NCI-H2196 treated with DMSO at 0.1 percent for 48 hours (cell line): Measurements from ENCODE around the gene COL23A1.
"Not testable (repeated sequence)": the region's sequence is repeated elsewhere in the genome, so short reads cannot be mapped to it uniquely, and the experiment has no call there.

Experiments
- DNase-seq: peaks from one replicate; lab custom pipeline; 2025; ENCODE audit not compliant: unreplicated experiment; lab: John Stamatoyannopoulos, UW

The COL23A1 gene

DNA sequence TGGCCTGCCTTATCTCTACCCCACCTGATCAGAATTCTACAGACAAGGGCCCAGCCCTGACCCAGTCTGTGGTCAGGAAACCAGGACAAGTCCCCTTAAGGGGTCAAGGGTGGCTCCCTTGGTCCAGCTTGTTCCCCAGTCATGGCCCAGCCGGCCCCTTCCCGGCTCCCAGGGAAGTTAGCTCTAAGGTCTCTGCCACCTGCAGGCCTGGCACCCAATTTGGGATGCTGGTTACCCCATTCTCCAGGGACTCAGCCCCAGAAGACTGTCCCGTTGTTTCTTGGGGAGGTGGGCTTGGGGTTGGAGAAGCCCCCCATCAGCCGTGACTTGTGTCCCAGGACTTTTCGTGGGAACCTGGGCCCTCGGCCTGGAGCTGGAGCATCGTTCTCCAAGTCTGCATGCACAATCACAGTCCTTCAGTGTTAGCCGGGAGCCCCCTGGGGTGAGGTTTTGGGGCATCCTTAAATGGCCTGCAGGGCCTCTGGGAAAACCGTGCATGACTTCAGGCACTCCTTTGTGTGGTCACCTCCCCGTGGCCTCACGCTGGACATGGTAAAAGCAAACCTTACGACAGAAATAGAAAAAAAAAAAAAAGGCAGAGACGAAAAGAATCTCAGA, 206.8 kb downstream of the COL23A1 start:
- no peak for DNase-seq

DNA sequence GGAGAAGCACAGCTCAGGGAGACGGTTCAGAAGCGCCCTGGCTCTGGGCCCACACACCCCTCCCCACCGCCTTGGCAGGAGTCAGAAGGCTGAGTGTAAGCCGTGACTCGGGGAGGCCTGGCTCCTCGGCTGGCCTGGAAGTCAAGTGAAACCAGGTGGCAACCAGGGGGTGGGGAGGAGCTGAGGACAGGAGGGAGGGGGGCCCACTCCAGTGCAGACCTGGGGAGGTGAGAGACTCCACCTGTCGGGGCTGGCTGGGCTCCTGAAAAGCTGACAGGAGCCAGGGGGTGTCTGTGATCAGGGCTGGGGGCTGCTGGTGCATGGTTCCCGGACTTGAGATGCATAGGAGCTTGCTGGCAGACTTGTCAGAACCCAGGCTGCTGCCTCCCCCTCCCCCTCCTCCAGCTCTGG, 207.4 kb downstream of the COL23A1 start:
- no peak for DNase-seq

DNA sequence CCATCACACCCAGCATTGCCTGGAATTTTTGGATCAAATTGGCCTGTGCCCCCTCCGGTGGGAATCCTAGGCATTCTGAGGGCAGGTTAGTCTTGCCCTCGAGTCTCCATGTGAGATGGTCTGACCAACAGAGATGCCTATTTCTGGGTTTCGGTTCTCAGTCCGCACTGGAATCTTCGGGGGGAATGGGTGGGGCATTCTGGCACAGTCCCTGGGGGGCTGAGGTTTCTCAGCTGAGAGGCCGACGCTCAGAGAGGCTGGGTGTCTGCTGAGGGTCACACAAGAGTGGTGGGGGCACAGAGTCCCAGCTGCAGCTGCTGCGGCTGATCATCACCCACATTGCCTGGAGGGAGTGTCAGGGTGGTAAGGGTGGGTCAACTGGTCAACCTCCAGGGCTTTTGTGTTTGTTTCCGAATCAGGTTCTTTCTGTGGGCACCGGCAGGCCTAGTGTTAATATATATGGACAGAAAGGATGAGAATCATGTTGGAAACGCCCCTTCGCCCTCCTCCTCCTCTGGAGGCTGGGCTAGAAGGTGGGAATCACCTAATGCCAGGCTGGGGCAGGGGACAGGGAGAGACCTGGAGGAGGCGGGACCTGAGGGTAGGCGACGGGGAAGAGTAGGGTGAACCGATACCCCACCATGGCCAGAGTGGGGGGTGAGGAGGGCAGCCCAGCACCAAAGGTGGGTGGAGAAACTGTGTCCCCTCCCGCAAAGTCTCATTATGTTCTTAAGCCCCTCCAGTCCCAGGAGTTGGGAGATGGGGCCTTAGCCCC, 208.1 kb downstream of the COL23A1 start:
- DNase-seq = no peak

DNA sequence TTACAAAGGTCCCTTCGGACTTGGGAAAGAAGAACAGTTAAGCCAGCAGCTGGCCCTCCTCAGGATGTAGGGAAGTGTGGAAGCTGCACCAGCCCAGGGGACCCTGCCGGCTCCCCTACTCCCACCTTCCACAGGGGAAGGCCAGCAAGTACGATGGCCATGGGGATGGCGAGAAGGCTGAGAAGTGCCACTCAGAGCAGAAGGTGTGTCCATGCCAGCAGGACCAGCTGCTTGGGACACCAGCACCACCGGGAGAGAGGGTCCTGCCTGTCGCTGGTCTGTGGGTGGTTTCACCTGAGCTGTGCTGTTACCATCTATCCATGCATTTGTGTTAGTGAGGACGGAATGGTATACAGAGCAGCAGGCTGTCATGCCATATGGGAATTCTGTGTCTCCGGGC, 209.0 kb downstream of the COL23A1 start:
- no peak for DNase-seq

DNA sequence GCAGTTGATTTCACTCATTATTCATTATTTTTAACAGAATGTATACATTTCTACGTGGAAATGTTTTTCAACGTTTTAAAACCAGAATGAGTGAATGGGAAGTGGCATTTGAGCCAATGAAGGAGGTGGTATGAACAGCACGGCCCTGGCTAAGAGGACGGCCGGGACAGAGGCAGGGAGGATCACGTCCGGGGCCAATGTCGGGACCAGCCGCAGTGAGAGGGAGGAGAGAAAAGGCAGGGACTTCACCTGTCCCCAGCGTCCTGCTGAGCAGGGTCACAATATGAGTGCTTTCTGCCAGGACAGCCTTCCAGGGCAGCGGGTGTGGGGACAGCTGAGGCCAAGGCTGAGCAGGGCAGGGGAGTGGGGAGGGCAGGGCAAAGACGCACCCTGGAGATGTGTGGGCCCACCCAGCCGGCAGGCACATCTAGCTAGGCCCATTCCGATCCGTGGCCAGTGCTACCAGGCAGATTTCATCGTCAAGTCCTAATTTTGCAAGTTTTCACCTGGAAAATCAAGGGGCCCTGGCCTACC, 209.6 kb downstream of the COL23A1 start:
- no peak for DNase-seq

DNA sequence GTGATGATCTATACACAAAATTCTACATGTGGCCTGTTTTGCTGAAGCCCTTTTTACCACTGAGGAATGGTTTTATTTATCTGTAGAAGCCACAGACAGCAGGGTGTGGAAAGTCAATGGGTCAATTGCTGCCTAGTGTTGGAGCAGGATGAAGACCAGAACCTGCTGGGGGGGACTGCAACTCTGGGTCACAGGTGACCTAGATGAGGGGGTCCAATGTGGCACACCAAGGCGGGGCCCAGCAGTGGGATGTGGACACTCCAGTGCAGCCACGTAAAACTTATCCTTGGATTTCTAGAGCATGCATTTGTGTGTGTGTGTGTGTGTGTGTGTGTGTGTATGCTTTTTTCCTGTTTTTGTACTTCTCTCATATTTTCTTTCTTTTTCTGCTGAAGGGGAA, 210.1 kb downstream of the COL23A1 start:
- DNase-seq = no peak

DNA sequence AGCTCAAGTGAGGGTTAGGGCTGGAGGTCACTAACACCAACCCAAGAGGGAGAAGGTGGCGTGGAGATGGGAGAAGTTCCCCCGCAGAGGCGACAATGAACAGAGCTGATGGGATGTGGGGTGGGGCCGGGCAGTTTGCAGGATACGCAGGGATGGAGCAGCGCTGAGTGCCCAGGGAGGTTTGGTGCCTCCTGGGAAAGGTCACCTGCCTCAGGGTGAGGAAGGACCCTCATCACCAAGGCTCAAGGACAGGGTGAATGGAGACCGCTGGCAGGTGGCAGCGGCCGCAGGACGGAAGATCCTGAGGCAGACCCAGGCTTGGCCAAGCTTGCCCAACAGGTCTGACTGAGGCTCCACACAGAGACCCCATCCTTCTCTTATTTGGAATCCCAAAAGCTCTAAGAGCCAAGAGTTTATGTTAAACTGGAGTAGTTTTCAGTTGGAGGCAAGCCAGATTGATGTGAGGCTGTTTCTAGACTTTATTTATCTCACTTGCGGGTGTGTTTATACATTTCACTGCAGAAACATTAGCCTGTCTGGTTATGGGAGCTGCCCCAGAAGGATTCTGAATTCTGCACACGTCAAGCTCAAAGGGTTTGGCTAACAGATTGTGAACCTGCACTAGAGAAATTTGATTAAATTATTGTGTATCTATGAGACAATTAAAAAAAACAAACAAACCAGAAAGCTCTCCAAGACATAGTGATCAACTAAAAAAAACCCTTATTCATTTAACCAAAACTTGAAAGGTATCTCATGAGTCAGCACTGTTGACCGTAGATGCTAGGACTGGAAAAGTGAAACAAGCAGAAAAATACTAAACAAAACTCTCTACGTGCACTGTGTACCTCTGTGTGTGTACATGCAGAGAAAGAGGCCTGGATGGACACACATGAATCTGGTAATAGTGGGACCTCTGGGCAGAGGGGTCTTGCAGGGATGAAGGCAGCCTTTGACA, 211.4 kb downstream of the COL23A1 start:
- no peak for DNase-seq

DNA sequence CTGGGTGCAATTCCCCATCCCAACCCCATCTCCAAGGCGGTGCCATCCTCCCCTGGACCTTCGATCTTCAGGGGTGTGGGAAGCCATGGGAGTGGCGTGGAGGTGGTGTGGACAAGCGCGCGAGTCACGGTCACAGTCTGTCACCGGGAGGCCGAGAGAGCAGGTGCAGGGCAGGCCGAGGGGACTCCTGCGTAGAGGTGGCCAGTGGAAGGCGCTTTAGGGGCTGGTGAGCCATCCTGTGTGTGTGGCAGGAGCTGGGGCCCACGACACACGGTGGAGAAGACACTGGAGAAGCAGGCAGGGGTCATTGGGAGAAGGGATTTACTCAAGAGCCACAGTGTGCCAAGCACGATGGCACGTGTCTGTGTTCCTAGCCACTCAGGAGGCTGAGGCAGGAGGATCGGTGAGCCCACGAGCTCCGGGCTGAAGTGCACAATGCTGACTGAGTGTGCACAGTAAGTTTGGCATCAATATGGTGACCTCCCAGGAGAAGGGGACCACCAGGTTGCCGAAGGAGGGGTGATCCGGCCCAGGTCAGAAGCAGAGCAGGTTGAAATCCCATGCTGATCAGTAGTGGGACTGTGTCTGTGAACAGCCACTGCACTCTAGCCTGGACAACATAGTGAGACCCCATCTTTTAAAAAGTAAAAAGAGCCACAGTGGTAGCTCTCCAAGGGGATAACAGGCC, 212.5 kb downstream of the COL23A1 start:
- DNase-seq = no peak

DNA sequence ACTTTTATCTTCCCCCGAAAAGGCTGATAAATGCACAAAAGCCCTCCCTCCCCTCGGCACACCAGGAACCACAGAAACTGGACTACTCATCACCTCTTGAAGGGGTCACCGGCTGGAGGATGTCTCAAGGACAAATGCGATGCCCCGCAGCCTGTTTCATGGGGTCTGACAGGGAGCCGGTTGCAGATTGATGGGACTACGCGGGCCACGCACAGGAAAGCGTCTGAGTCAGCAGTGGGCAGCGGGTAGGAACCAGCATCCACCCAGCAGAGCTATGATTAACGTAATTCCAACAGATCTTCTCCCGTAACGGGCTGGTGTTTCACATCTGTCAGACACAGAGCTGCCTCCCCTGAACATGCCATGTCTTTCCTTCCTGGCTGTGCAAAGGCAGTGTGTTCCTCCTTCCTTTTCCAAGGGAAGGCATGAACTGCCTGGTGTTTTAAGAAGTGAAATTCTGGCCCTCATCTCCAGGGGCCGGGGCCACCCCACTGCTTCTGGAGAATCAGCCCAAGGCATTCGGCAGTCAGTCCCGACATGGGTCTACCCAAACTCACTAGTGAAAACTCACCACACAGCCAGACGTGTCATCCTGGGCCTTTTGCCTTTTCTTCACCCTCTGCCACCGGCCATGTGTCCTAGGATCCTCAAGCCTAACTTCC, 213.1 kb downstream of the COL23A1 start:
- no peak for DNase-seq

DNA sequence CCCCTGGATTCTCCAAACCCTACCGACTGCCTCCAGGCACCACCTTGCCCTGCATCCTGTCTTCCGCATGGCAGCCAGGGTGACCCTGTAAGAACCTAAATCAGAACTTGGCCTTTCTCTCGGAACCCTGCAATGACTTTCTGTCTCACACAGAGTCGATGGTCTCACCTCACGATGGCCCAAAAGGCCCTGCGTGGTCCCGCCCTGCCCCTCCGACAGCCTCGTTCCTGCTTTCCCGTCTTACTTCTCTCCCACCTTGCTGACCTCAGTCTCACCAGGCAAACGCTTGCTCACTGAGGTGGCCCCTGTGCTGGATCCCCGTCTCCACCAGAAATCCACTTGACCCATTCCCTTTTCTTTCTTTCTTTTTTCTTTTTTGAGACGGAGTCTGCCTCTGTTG, 214.8 kb downstream of the COL23A1 start:
- no peak for DNase-seq

DNA sequence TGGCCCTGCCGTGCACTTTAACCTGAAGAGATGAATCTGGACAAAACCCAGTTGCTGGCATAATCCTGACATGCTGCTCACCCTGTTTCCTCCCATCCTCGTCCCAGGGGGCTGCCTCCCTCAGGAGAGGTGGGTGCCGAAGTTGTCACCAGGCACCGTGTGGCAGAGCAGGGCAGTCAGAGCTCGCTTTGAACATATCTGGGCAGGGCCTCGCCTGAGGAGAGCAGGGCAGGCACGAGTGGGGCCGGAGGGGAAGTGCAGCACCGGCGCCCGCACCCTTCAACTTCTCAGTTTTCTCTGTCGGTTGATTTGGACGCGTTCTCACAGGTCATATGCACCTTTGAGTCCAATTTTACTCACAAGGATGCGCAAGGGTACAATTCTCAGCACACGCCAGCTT, 216.5 kb downstream of the COL23A1 start:
- no peak for DNase-seq

DNA sequence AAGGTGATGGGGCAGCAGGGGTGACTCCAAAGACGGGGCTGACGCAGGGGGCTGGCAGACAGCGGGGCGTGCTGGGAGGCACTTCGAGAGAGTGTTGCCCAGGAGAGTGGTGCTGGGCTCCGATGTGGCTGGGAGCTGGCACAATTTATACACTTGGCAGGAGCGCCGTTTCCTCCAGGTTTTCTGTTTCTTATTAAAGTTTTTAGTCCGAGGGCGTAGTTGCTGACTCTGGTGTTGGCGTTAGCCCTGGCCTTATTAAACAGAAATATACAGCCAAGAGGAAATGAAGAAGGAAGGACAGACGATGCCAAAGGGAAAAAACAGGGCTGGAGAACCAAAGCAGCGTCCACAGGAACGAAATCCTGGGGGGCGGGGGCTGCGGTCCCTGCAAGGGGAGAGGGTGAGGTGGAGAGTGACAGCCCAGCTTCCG, 218.0 kb downstream of the COL23A1 start:
- DNase-seq = no peak

DNA sequence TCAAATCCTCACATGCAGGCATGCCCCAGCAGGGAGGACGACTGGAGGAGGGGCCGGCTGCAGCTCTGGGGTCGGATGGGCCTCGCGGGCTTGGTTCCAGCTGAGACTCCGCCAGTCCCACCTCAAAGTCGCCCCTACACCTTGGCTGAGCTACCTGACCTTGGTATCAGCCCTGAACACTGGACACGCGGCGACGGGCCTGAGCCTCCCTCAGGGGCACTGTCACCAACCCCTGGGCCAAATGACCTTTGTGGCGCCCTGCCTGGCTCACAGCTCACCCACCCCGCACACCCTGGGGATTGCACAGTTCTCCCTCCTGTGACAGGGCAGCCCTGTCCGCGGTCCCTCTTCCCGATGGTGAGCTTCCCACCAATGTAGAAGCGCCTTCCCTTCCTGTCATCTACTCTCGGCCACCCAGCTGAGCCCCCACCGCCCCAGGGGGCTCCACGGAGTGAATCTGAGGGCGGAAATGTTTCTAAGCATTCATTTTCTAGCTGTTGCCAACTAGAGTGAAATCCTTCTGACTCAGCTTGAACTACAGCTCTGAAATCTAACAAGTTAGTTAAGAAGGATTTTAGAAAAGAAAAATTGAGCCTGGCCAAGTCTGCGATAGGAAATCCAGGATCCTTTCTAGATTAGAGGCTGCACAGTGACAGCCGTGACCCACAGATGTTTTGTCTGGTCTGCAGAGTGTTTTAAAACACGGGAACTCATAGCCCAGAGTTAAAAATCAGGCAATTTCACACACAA, 218.7 kb downstream of the COL23A1 start:
- no peak for DNase-seq

DNA sequence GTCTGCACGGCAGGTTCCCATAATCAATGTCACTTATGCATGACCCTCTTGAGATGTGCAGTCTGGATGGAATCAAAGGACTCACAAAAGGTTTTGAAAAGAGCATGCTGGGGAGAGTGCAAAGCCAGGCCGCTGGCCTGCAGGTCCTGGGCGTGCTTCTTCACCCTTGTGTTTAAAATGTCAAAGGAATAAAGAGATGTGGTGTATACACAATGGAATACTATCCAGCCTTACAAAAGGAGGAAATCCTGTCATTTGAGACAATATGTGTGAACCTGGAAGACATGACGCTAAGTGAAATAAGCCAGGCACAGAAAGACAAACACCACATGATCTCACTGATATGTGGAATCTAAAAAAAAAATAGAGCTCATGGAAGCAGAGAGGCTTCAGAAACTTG, 220.1 kb downstream of the COL23A1 start:
- DNase-seq = no peak

DNA sequence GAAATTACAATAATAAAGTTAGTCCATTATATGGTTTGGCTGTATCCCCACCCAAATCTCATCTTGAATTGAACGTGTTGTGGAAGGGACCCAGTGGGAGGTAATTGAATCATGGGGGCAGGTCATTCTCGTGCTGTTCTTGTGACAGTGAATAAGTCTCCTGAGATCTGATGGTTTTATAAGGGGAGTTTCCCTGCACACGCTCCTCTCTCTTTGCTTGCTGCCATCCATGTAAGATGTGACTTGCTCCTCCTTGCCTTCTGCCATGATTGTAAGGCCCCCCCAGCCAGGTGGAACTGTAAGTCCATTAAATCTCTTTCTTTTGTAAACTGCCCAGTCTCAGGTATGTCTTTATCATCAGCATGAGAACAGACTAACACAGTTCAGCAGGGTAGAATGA, 220.7 kb downstream of the COL23A1 start:
- not testable (repeated sequence) for DNase-seq

DNA sequence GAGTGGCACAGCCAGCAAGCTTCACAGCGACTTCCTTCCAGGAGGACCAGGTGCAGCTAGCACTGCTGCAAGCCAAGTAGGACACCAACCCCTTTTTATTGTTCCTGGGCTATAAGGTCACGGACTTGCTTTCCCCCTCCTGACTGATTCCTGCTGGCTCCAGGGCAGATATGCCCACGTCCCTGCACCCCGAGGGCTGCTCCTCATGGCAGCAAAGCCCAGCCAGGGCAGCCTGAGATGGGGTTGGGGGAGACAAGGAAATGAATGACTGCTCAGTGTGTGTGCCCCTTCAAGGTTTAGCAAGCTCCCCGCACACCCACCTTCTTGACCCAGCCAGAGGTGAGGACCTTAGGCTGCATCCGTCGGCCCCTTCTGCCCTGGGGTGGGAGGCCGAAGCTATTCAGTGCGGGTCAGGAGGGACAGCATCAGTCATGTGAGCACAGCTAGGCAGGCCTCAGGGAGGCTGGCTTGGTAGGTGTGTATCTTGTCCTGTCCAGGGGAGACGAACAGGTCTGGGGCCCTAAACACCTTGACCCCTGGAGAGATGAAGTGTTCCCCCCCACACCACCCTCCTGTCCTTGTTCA, 221.4 kb downstream of the COL23A1 start:
- no peak for DNase-seq

DNA sequence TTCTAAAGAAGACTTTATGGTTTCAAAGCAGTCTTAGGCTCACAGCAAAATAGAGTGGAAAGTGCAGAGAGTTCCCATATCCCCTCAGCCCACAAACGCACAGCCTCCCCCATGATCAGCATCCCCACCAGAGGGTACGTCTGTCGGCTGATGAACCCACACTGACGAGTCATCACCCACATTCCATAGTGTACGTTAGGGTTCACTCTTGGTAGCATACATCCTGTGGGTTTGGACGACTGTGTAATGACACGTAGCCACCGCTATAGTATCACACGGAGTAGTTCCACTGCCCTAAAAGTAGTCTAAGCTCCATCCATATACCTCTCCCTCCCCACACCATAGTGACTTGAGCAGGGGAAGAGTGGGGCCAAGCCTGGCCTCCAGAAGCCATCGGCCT, 221.9 kb downstream of the COL23A1 start:
- DNase-seq = no peak

DNA sequence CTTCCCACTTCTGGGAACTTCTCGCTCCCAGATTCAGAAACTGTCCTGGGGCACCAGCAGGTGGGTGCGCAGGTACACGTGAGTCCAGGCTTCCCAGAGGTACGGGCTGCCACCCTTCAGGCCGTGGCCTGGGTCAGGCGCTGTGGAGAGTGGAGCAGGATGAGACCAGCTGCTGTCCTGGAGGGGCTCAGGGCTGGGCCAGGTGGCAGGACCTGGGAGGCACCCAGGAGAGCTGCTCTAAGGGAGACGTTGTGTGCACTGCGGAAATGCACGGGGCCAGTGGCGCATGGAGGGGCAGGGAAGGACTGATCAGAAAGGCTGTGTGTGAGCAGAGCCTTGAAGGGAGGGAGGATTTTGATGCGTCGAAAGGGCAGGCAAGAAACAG, 222.5 kb downstream of the COL23A1 start:
- no peak for DNase-seq

DNA sequence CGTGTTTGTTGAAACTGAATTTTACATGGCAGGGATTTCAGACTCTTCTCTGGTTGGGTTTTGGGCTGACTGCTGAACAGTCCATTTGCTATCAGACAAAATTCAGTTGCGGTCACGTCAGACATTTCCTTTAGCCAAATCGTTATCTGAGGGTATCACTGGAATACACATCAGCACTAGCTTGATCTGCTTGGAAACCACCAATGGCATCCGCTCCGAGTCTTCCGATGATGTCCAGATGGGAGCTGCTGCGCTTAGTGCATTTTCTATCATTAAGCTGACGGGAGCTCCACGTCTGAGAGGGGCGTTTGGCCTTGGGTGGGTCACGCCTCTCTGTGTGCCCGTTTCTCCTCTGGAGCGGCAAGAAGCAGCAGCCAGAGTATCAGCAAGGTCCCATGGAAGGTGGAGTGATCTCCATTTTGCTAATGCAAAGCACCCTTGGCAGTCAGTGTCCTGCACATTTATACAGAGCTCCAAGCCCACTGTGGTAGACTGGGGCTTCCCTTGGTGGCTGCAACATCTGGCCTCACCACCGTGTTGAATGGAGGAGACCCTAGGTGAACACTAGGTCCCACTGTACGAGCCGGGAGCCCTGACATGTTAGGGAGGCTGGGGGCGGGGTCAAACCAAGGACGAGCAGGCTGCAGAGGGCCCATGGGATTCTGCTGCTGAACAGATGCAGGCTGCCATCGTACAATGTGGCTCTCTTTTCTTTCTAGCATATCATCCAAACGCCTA, 223.0 kb downstream of the COL23A1 start:
- no peak for DNase-seq
